DMS79 (cell line): Measurements from ENCODE around the gene FLAD1.

ENCODE experiments used
- DNase-seq: peaks from one replicate; lab custom pipeline; 2025; lab: John Stamatoyannopoulos, UW

FLAD1 gene

DNA sequence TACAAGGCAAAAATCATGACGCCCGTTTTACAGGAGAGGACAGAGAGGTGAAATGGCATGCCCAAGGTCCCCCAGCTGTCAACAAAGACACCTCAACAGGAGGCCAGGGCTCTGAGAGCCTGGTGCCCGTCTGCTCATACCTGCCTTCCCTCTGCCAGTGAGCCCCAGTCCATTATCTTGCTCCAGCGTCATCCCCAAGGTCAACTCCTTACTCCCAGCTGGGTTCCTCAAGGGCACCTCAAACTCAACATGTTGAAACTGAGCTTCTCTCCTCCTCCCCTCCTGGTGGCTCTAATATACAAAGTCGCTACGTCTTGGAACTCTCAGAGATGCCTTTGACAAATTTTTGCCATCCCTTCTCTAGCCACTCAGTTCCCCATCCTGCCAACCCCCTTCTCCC lies 30.5 kb upstream of the FLAD1 start:
- DNase-seq, result no peak

DNA sequence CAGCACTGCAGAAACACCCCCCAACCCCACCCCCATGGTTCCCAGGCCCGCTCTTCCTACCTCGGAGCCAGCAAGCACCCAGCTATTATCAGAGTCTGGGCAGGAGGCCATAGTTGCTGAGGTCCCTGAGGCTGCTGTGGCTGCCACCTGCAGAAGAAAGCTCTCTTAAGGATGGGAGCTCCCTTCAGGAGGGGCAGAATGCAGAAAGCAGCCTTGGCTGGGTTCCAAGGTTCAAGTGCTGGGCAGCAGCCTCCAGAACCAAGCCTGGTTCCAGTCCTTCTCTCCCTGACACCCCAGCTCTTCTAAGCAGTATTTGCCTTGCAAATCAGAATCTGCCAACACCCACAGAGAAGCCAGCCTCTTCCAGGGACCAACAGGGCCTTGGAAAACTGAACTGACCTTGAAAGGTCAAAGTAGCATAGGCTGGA lies 29.5 kb upstream of the FLAD1 start:
- no peak for DNase-seq

DNA sequence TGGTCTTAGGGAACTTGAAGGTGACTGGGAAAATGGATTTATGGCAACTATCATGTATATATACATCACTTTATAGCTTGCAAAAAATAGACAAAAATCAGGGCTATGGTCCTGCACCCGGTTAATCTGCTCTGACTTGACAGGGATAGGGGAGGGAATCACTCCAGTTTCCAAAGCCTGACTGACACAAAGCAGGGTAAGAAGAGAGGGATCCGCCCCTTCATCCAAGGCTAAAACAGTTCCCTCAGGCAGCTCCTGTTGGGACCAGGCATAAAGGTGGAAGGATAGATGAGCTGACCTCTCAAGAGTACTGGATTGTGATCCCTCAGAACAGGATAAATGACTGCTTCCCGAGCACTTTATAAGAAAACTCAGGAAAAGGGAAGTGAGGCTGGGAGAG lies 28.6 kb upstream of the FLAD1 start:
- no peak for DNase-seq

DNA sequence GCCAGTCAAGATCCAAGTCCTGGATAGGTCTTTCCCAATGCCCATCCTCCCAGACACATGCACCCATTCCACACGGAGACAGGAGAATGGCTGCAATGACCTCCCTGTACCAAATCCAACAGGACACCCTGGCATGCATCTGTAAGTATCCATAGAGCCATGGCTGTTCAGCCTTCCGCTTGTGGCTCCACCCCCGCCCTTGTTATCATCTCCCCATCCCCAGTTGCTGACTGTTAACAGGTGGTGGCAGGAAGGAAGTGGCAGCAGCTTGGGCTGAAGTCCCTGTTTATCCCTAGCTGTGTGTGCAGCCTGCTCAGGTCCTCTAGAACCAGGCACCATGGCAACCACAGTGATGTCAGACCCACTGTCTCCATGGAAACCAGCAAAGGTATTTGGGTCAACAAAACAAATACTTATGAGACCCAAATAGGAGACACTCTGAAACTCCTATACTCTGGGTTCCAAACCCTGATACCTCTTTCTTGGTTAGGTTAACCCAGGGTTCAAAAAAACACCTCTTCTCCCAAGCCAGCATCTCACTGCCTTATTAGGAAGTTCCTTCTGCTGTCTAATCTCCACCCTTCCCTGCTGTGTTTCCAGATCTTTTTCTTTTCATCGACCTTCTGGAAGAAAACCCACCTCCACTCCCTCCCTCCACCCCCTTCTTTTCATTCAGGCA lies 28.0 kb upstream of the FLAD1 start:
- DNase-seq, result peak; percentile 52

DNA sequence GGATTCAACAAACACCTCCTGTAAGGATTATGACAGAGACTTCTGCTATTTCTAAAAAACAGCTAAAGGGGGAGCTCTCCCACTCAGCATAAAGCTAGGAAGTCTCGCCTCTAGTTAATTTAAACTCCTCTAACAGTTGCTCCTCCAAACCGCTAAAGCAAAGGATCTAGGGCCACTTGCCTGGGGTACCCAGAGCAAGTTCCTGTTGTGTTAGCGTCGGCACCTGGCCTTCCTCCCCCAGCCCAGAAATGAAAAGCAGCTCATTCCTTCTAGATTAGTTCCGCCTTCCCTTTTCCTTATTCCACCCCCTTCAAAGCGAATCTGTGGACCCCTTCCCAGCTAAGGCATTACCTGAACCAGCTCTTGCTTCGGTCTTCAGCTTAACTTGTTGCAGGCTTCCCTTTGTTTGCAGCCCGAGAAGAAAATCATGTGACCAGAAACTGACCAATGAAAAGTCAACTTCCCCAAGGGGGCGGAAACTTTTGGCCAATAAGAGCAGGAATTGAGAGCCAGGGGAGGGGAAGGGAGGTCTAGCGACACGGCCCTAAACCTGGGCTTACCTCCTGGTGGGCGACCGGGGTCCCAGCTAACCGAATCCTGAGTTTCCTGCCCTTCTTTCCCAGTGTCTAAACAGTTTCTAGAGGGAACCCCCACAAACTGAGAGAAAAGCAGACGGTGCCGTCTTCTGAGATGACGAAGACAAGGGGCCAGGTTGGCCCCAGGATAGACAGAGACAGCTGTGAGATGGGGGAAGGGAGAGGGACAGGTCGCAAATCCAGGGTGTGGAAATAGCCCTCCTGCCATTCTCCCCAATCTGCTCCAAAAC lies 27.2 kb upstream of the FLAD1 start, which contains the start of gene PBXIP1:
Gene PBXIP1 (minus strand): TSS at position 382 of the 826 bp plus-strand sequence. CDS start 2,378 bp downstream, outside the sequence.
- DNase-seq, result peak; percentile 81

DNA sequence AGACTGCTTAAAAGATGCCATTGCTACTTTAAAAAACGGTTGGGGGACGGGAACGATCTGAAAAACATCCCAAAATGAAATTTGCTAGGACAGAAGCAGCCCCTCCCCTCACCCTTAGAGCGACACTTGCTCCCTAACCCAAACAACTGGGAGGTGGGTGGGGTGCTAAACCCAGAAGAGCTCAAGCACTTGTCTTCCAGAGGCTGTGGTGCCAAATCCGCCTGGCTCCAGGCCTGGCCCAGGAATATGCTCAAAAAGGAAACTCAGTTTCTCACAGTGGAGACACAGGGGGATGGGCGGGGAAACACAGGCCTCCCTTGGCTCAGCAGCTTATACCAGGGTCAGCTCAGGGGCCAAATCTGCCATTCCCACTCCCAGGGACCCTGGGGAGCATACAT lies 26.6 kb upstream of the FLAD1 start:
- no peak for DNase-seq

DNA sequence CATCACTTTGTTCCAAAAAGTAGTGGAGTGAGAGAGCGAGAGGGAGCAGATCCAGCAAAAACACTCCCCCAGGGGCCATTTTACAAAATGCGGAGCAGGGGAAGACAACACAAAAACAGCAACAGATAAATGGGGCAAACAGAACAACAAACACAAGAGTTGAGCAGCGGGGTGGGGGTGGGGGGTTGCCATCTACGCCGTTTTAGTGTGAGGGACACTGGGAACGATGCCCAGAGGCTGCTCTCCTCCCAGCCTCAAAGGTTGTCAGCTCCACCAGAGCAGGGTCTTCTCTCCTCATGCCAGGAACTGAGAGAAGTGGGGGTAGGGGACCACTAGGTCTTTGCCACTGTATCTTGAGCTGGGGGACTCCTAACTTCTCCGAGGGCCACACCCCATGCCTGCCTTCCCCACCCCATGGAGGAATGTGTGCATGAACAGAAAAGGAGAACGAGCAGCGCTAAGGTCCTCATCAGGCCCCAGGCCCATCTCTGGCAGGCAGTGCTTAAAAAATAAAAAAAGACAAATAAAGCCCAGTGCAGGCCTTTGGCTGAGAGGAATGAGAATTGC lies 26.0 kb upstream of the FLAD1 start:
- DNase-seq, result no peak

DNA sequence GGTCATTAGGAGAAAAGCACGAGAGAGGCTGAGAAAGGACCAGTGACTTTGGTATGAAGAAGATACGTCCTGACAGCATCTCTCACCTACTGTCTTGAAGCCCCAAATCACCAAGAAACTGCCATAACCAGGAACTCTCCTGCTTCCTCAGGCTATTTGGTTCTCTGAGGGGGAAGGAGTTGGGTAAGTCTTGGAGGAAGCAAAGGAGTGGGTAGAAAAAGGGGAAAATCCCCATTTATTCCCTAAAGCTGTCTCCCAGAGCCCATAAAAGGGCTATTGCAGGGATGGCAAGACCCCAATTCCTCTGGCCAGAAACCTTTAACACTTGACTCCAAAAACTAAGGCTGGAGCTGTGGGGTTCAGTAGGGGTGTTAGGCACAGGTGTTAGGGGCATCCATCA lies 25.1 kb upstream of the FLAD1 start:
- no peak for DNase-seq

DNA sequence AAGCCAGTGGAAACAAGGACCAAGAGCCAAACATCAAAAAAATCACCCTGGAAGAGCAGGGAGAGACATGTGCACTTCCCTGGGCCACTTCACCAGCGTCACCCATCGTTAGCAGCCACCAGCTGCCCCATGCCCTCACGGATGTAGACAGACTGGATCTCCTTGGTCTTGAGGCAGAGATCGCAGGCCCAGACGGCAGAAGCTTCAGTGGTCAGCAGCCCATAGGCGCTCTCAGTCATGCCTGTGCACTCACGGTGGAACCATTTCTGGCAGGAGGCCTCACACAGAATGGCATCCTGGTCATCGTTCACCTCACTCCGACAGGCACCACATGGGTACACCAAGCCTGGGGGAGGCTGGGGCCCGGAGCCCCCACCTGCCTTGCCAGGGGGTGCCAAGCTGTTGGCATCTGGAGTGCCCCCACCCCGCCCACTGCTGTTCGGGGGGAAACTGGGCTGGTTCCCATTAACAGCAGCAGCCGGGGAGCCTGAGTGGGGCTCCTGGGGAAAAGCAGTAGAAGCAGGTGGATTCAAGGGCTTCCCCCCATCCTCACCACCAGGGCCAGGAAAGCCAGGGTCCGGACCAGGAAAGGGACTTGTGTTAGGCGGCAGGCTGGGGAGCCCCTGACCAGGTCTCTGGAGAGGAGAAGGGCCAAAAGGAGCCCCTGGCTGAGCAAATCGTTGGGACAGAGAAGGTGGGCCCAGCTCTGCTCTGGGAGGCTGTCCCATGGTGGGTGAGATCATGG lies 24.3 kb upstream of the FLAD1 start:
- peak; percentile 18 for DNase-seq

DNA sequence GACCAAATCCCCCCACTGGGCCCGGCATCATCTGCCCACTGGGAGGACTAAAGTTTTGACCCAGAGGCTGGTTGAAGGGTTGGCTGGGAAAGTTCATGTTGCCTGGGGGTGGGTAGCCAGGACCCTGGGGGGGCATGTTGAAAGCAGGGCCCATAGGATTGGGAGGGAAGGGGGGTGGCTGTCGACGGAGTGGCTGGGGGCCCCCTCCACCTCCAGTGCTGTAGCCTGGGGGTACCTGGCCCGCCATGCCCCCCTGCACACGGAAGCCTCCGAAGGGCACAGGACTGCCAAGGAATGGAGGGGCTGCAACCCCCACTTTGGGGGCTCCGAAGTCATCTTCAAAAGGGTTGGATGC lies 23.7 kb upstream of the FLAD1 start:
- DNase-seq, result no peak

DNA sequence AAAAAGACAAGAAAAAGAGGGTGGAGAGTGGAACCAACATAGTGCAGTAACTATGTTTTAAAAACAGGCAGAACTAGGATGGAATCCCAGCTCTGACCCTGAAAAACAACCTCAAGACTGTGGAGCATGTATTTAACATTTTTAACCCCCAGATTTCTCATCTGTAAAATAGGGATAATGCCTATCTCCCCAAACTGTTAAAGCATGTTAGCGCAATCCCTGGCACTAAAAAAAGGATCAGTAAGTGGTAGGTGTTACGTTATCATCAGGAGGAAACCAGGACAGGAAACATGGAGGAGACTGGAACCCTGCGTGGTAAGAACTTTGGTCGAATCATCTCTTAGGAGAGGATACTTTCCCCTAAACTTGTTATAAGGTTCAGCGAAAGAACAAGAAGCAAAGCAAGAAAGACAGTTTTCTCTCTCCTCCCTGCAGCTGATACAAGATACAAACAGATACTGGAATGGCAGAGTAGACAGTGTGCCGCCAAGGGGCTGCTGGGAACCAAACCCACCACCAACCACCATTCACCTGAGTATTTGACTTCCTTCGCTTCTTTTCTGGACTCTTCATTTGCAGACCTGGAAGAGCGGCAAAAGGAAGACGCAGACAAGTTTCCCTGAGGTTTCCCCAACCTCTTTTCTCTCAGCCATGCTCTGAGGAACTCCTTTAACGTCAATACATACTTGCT lies 22.6 kb upstream of the FLAD1 start:
- no peak for DNase-seq

DNA sequence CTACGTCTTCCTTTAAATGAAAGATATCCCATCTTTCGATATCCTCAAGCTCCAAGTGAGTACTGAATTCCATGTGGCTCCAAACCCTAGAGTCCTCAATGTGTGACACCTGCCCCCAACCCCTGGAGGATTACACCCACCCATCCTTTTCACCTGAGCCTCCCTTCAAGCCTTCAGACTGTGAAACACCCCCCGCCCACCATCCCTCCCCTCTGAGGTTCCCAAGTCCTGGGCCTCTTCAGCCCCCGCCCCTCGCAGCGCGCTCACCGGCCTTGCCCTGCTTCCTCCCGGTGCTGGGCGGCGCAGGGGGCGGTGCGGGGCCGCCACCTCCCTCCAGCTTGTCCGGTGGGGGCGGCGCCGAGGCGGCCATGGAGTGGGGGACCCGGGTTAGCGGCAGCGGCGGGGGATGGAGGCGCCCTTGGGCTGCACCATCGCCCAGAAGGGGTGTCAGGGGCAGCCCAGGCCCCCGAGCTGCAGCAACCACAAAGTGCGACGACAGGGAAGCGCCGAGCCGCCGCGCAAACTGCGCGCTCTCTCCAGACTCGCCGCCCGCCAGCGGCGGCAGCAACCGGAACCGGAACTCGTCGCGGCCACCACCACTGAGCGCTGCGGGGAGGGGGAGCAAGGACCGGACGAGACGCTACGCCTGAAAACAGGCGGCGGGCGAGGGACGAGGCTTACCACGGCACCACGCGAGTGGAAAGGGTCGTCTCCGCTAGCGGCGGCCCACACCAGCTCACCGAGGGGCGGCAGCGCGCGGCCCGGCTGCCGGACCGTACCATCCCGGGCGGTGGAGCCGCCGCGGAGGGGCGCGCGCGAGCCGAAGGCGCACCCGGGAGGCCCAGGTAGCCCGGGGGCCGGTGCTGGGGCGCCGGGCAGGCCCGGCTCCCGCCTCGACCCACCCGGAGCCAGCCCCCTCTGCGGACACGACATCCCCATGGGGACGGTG lies 21.7 kb upstream of the FLAD1 start, which contains the start of gene PYGO2:
Gene PYGO2 (minus strand): TSS at position 576 of the 949 bp plus-strand sequence. CDS start 206 bp downstream, at position 370.
- peak; percentile 42 for DNase-seq

DNA sequence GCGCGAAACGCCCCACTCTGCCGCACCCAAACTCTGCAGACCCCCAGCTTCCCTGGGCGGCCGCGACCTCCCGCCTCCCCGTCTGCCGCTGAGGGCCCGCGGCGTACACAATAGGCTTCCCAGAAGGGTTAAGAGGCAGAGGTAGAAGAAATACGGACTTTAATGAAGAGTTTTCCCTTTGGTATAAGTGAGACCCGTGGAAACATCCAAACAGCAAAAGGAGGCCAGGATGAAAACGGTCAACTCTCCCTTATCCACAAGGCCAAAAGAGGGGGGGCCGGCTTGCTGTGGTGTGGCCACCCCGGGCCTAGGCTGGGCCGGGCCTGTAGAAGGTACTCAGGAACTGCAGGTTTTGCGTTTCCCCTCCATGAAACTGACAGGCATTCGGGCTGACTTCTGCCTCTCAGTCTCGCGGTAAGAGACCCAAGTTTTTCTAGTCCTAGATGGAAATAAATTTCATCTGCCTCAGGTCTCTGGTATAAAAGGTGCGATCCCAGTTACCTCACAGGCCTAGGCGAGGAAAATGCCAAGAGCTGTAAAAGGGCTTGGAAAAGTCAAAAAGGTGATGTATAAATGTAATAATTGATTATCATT lies 20.9 kb upstream of the FLAD1 start:
- no peak for DNase-seq

DNA sequence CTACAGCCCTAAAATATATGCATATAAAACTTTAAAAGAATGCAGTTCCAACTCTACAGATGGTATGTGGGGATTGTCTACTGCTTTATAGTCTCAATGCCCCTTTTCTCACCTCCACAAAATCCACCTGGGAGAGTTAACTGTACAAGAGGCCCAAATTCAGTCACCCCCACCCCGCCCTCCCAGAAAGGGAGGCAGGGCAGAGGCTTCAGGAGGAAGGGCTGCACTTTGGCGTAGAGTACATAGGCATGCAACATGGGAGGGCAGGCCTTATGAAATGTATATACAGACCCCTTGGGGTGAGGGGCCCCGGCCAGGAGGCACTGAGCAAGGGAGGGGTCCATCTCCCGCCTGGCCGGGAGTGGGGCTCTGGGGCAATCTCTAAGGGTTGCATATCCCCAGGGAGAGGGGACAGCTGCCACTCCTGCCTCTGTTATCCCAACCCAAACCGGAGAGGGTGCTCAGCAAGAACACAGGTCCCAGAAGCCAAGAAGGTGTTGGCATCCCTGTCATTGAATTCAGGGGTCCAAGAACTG lies 20.3 kb upstream of the FLAD1 start:
- DNase-seq, result no peak

DNA sequence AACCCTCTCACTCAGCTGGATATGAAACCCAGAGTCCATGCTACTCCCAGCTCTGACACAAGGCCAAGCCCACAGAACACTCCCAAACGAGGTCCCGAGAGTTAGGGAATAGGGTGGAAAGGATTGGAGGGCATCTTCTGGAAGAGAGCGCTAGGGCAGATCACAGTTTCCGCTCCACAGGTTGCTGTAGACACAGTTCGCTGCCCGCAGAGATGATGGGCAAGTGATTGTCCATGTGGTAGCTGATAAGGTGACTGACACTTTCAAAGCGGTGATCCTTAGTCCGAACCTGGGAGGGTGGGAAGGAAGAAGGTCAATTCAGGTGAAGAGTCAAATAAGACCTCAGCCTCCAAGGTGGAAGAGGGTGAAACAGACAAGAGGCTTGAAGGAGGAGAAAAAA lies 19.5 kb upstream of the FLAD1 start:
- no peak for DNase-seq

DNA sequence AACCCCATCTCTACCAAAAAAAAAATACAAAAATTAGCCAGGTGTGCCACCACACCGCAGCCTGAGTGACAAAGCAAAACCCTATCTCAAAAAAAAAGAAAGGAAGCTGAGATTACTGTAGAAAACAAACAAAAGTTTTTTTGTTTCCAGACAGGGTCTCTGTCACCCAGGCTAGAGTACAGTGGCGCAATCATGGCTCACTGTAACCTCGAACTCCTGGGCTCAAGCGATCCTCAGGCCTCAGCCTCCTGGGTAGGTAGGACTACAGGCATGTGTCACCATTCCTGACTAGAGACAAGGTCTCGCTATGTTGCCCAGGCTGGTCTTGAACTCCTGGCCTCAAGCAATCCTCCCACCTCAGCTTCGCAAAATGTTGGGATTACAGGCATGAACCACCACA lies 18.8 kb upstream of the FLAD1 start:
- no peak for DNase-seq

DNA sequence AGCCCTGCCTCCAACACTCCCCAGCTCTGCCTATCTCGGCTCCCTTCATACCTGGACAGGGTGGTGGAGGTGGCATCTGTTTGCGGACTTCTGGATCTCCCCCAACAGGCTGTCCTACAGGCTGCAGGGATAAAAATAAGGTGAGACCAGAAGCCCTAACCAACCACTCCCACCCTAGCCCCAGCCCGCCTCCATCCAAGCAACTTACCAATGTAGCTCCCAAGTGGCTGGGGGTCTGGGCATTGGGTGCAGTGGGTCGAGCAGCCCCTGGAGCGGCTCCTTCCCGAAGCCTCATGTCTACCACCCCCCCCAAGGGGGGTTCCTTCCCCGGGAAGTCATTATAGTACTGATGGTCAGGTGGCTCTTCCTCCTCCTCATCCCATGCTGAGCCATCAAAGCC lies 17.0 kb upstream of the FLAD1 start:
- no peak for DNase-seq

DNA sequence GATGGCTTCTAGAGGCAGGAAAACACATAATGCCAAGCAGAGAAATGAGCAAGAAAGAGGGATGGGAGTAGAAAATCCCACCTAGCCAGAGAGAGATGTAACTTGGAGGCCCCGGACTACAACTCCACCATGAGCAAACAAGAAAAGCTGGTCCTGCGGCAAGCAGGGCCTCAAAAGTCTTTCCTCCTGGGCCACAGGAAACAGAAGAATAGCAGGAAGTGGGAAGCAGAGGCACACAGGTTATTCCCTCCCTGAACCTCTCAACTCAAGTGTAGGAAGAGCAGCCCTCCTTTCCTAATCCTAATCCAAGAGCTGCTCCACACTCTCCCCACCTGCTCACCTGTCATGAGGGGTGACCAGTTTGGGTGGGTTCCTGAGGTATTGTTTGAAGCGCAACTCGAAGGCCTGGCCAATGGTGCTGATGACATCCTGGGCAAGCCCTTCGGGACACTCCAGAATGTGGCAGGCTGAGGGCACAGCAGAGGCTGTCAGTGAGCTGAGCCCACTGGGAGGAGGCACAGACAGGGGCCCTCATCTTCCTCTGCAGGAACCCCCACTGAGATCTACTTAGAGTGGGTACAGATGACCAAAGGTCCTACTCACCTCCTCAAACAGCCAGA lies 15.7 kb upstream of the FLAD1 start:
- DNase-seq, result no peak

DNA sequence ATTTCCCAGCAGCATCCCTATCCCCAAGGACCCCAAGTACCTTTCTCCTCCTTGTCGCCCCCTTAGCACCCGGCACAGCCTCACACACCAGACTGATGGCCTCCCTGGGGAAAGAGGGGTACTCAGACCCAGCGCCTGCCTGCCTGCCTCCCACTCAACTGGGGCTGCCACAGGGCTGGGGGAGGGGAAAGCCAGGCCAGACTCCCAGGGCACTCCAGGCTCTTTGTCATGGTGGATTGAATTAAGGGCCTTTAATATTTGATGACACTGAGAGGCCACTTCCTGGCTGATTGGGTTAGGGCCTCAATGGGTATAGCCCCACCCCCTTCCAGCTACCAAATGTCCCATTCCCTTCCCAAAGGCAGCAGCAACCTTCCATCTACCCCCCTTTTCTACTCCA lies 14.4 kb upstream of the FLAD1 start:
- DNase-seq, result no peak
